Activated naive CD8-positive, alpha-beta T cell treated with anti-CD3 and anti-CD28 coated beads, Interleukin-2, amount 50 U/mL, for 24 hours (primary cell): Measurements from ENCODE around the gene JMY.

Source experiments
- ATAC-seq: fragments of 150-1000 bp; cut with Tn5 transposase; one replicate; pipeline ENCODE4 v1.10.0; 2021
- DNase-seq: peaks from one replicate; pipeline ENCODE4 v3.0.0; 2021
- H3K27ac Mint-ChIP-seq: one replicate; pipeline ENCODE4 v1.8.0; 2021; ENCODE audit warnings: mild to moderate bottlenecking, mixed read lengths
- H3K27me3 Mint-ChIP-seq: one replicate; pipeline ENCODE4 v1.8.0; 2021; ENCODE audit warnings: mixed read lengths
- H3K36me3 Mint-ChIP-seq: one replicate; pipeline ENCODE4 v1.8.0; 2021; ENCODE audit warnings: low read depth, mixed read lengths
- H3K4me1 Mint-ChIP-seq: one replicate; pipeline ENCODE4 v1.8.0; 2021; ENCODE audit warnings: mixed read lengths
- H3K4me3 Mint-ChIP-seq: one replicate; pipeline ENCODE4 v1.8.0; 2021; ENCODE audit warnings: mild to moderate bottlenecking, moderate library complexity, mixed read lengths
- H3K9me3 Mint-ChIP-seq: one replicate; pipeline ENCODE4 v1.8.0; 2021; ENCODE audit warnings: mixed read lengths

The JMY gene

GRCh38 chr5:79235634-79236361 lies at the start of gene JMY:
TSS of gene JMY (plus strand) at chr5:79236131. CDS start at chr5:79236651, 520 bp downstream.
- no peaks in the 10 kb centered on the region for H3K9me3 Mint-ChIP-seq

GRCh38 chr5:79186455-79186854 lies 49.5 kb upstream of the JMY start:
- Mint-ChIP-seq H3K36me3 (no peaks in the 10 kb centered on the region), H3K27ac (no peak overlapping the region), H3K4me1 (no peaks in the 10 kb centered on the region), H3K4me3 (no peak overlapping the region), H3K9me3 (no peaks in the 10 kb centered on the region), H3K27me3 (no peaks in the 10 kb centered on the region)
- no peak for ATAC-seq
- no peak for DNase-seq

More at GRCh38 chr5:79235634-79236361, at the start of gene JMY:
- DNase-seq: peak; percentile 83
- Mint-ChIP-seq H3K27ac (peak within 1 kb of the TSS; percentile 91), H3K36me3 (no peaks in the 10 kb centered on the region), H3K4me1 (peaks cover 24% of the 10 kb centered on the region), H3K27me3 (no peaks in the 10 kb centered on the region), H3K4me3 (peak within 1 kb of the TSS; percentile 89)
- ATAC-seq: peak; percentile 81

GRCh38 chr5:79189439-79190234 lies 46.3 kb upstream of the JMY start:
- no peaks in the 10 kb centered on the region for H3K27me3 Mint-ChIP-seq
- no peak overlapping the region for H3K4me3 Mint-ChIP-seq
- H3K27ac Mint-ChIP-seq: no peak overlapping the region
- H3K4me1 Mint-ChIP-seq: peaks cover 1% of the 10 kb centered on the region
- no peaks in the 10 kb centered on the region for H3K9me3 Mint-ChIP-seq
- DNase-seq (no peak), ATAC-seq (no peak)
- no peaks in the 10 kb centered on the region for H3K36me3 Mint-ChIP-seq

- H3K9me3 Mint-ChIP-seq: no peaks in the 10 kb centered on the region
- H3K4me1 Mint-ChIP-seq: peaks cover 1% of the 10 kb centered on the region
- DNase-seq (no peak), ATAC-seq (no peak)
- H3K36me3 Mint-ChIP-seq: no peaks in the 10 kb centered on the region
- no peak overlapping the region for H3K4me3 Mint-ChIP-seq
- H3K27ac Mint-ChIP-seq: no peak overlapping the region
- H3K27me3 Mint-ChIP-seq: no peaks in the 10 kb centered on the region
These were observed 45.7 kb upstream of the JMY start for GRCh38 chr5:79190235-79190529.

GRCh38 chr5:79191457-79191856 lies 44.5 kb upstream of the JMY start:
- ATAC-seq: no peak
- Mint-ChIP-seq H3K9me3 (no peaks in the 10 kb centered on the region), H3K27me3 (no peaks in the 10 kb centered on the region), H3K36me3 (no peaks in the 10 kb centered on the region), H3K4me1 (peaks cover 1% of the 10 kb centered on the region), H3K4me3 (no peak overlapping the region), H3K27ac (no peak overlapping the region)
- no peak for DNase-seq

- H3K9me3 Mint-ChIP-seq: no peaks in the 10 kb centered on the region
- DNase-seq (no peak), ATAC-seq (no peak)
- H3K27ac Mint-ChIP-seq: no peak overlapping the region
- peaks cover 1% of the 10 kb centered on the region for H3K4me1 Mint-ChIP-seq
- no peaks in the 10 kb centered on the region for H3K36me3 Mint-ChIP-seq
- no peaks in the 10 kb centered on the region for H3K27me3 Mint-ChIP-seq
- no peak overlapping the region for H3K4me3 Mint-ChIP-seq
These were observed 42.3 kb upstream of the JMY start for GRCh38 chr5:79193643-79194042.

- ATAC-seq (no peak), DNase-seq (no peak)
These were observed 35.3 kb upstream of the JMY start for GRCh38 chr5:79200573-79201183.

GRCh38 chr5:79201206-79201605 lies 34.7 kb upstream of the JMY start:
- DNase-seq (no peak), ATAC-seq (no peak)
- Mint-ChIP-seq H3K4me1 (no peaks in the 10 kb centered on the region), H3K27me3 (no peaks in the 10 kb centered on the region), H3K4me3 (no peak overlapping the region), H3K36me3 (no peaks in the 10 kb centered on the region), H3K27ac (no peak overlapping the region), H3K9me3 (no peaks in the 10 kb centered on the region)

More at GRCh38 chr5:79200573-79201183, 35.3 kb upstream of the JMY start:
- H3K27me3 Mint-ChIP-seq: no peaks in the 10 kb centered on the region
- H3K36me3 Mint-ChIP-seq: no peaks in the 10 kb centered on the region
- H3K27ac Mint-ChIP-seq: no peak overlapping the region
- H3K4me3 Mint-ChIP-seq: no peak overlapping the region
- no peaks in the 10 kb centered on the region for H3K9me3 Mint-ChIP-seq
- no peaks in the 10 kb centered on the region for H3K4me1 Mint-ChIP-seq

- Mint-ChIP-seq H3K27me3 (no peaks in the 10 kb centered on the region), H3K36me3 (no peaks in the 10 kb centered on the region), H3K27ac (no peak overlapping the region), H3K4me3 (no peak overlapping the region), H3K4me1 (no peaks in the 10 kb centered on the region), H3K9me3 (no peaks in the 10 kb centered on the region)
- DNase-seq (no peak), ATAC-seq (no peak)
These were observed 33.9 kb upstream of the JMY start for GRCh38 chr5:79202076-79202475.

- ATAC-seq (no peak), DNase-seq (no peak)
- H3K27ac Mint-ChIP-seq: no peak overlapping the region
- H3K4me1 Mint-ChIP-seq: no peaks in the 10 kb centered on the region
- no peaks in the 10 kb centered on the region for H3K36me3 Mint-ChIP-seq
- H3K4me3 Mint-ChIP-seq: no peak overlapping the region
- no peaks in the 10 kb centered on the region for H3K9me3 Mint-ChIP-seq
- H3K27me3 Mint-ChIP-seq: no peaks in the 10 kb centered on the region
These were observed 30.0 kb upstream of the JMY start for GRCh38 chr5:79205965-79206364.

- no peak for ATAC-seq
- H3K27me3 Mint-ChIP-seq: no peaks in the 10 kb centered on the region
- H3K36me3 Mint-ChIP-seq: no peaks in the 10 kb centered on the region
- no peaks in the 10 kb centered on the region for H3K4me1 Mint-ChIP-seq
- H3K4me3 Mint-ChIP-seq: no peak overlapping the region
- DNase-seq: no peak
- no peaks in the 10 kb centered on the region for H3K9me3 Mint-ChIP-seq
- no peak overlapping the region for H3K27ac Mint-ChIP-seq
These were observed 29.4 kb upstream of the JMY start for GRCh38 chr5:79206541-79206940.

- no peaks in the 10 kb centered on the region for H3K36me3 Mint-ChIP-seq
- H3K27ac Mint-ChIP-seq: no peak overlapping the region
- no peak overlapping the region for H3K4me3 Mint-ChIP-seq
- no peak for ATAC-seq
- no peaks in the 10 kb centered on the region for H3K4me1 Mint-ChIP-seq
- H3K9me3 Mint-ChIP-seq: no peaks in the 10 kb centered on the region
- no peak for DNase-seq
- H3K27me3 Mint-ChIP-seq: no peaks in the 10 kb centered on the region
These were observed 26.4 kb upstream of the JMY start for GRCh38 chr5:79209505-79209904.

GRCh38 chr5:79224286-79224984 lies 11.5 kb upstream of the JMY start:
- Mint-ChIP-seq H3K4me3 (no peak overlapping the region), H3K9me3 (no peaks in the 10 kb centered on the region), H3K27ac (no peak overlapping the region), H3K27me3 (no peaks in the 10 kb centered on the region), H3K4me1 (peaks cover 4% of the 10 kb centered on the region), H3K36me3 (no peaks in the 10 kb centered on the region)
- ATAC-seq (no peak), DNase-seq (no peak)

- no peak for ATAC-seq
- Mint-ChIP-seq H3K4me1 (peaks cover 8% of the 10 kb centered on the region), H3K27ac (no peak overlapping the region), H3K27me3 (no peaks in the 10 kb centered on the region), H3K4me3 (no peak overlapping the region), H3K9me3 (no peaks in the 10 kb centered on the region), H3K36me3 (no peaks in the 10 kb centered on the region)
- no peak for DNase-seq
These were observed 10.9 kb upstream of the JMY start for GRCh38 chr5:79225026-79225425.
